Activated CD8-positive, alpha-beta memory T cell treated with anti-CD3 and anti-CD28 coated beads for 1 hour (primary cell): ENCODE results near the gene SHPK.
"Not testable (repeated sequence)": the region's sequence is repeated elsewhere in the genome, so short reads cannot be mapped to it uniquely, and the experiment has no call there.

Experiments
- DNase-seq, 2 donors: peaks; one replicate each; pipeline ENCODE4 v3.0.0-alpha.2; 2020; ENCODE audit warnings: low read depth in 1 of 2; ENCODE audit errors: extremely low read depth in 1 of 2

Gene SHPK

GRCh38 chr17:3592216-3592860, 43.7 kb downstream of the SHPK start:
- DNase-seq: no peak

- DNase-seq: no peak
These were observed 45.3 kb downstream of the SHPK start for GRCh38 chr17:3590768-3591167.

DNA sequence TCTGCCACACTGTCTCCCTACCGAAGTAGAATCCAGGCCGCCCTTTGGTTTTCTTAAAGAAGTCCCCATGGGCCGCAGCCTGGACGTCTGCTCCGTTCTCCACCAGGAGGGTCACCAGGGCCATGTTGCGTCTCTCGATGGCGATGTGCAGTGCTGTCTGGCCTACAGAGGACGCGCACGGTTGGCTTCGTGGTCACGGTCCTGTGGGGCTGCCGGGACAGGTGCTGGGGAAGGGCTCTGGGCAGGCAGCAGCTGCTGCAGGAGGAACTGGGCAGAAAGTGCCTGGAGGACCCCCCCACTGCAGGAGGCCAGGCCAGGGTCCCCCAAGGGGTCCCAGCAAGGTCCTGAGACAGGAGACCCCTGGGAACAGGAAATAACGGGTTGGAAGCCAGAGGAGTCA, 45.8 kb downstream of the SHPK start:
- DNase-seq: no peak

DNA sequence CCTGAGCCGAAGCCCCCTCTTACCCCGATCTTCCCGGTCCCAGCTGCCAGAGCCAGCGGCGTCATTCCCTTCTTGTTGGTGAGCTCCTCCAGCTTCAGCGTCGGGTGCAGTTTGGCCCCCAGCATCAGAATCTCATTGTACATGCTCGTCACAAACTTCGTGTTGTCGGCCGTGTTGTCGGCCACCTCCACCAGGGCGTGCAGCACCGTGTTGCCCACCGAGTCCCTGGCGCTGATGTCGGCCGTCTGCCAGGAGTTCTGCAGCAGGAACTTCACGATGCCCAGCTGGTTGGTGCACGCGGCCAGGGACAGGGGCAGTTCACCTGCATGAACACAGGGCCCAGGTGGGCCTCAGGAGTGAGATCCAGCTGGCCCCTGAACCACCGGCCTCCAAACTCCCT, 46.3 kb downstream of the SHPK start:
- no peak for DNase-seq

GRCh38 chr17:3585826-3586225, 50.2 kb downstream of the SHPK start:
- DNase-seq: no peak

DNA sequence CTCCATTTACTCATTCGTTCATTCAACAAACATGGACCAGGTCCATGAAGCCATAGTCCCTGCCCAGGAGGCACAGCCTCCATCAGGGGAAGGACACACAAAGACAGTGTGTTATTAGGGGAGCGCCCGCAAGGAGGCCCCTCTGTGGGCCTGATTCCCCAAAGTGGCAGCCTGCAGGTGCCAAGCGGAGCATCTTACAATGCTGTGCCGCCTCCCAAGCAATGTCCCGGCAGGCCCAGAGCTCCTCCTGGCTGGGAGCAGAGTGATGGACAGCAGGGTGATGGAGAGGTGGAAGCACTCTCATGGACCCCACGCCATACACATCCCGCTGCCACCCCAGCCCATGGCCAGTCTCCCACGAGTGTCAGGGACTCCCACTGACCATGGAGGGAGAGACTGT, 52.6 kb downstream of the SHPK start:
- no peak for DNase-seq

DNA sequence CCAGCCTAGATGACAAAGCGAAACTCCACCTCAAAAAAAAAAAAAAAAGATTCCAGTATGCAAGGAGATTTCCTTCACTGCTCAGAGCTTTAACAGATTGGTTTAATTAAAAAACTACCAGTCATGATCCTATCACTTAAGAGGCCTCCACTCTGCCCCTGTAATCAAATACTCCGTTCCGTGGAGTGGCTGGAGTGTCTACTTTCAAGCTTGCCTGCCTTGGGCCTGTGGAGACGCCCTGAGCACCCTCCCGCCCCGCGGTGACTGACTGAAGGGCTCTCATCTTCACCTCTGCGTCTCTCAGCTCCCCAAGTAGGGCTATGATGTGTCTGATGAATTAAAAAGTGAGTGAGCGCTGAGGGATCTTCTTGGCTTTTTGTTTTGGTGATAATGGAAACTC, 53.1 kb downstream of the SHPK start:
- DNase-seq: no peak

GRCh38 chr17:3578667-3579066, 57.4 kb downstream of the SHPK start:
- DNase-seq: not testable (repeated sequence)

DNA sequence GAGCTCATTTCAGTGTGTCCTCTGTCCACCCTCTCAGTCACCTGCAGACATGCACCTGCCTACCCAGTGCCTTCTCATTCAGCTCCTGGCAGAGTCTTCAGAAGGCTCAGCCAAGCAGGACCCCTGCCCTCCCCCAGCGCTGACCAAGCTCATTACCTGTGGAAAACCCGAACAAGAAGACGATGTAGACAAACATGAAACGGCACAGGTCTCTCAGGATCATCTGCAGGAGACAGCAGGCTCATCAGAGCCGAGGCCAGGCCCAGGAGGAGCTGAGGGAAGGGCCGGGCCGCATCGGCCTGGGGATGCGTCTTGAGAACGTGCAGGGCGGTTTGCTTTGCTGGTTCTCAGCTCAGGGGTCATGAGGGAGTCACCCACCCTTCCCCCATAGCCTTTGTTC, 59.1 kb downstream of the SHPK start:
- no peak for DNase-seq

DNA sequence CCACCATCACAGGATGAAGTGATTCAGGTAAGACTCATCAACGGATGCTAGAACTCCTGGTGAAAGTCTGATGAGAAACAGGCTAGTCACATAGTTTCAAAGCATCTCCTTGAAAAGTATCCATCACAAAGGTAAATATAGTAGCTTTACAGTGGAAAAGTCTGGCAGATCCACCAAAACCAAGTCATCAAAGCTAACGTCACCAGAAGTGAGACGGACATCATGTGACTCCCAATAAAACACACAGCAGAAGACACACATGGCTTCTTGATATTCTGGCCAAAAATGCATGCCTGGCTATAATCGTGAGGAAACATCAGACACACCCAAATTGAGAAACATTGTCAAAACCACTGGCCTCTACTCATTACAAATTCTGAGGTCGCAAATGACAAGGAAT, 60.5 kb downstream of the SHPK start:
- no peak for DNase-seq

DNA sequence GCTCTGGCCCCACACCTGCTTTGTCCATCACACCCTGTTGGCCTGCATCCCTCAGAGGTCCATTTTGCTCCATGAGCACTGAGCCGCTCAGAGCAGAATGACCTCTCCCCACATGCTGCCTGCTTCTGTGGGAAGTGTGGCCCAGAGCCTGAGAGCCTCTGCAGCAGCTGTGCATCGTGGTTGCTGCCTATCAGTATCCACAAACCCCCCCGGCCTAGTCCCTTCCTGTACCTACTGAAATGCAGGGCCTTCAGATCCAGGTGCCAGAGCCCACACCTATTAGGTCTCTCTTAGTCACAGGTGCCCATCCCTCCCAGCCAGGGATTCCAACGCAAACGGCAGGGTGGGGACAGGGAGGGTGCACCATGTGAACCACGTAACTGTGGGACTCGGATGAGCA, 61.8 kb downstream of the SHPK start:
- no peak for DNase-seq

DNA sequence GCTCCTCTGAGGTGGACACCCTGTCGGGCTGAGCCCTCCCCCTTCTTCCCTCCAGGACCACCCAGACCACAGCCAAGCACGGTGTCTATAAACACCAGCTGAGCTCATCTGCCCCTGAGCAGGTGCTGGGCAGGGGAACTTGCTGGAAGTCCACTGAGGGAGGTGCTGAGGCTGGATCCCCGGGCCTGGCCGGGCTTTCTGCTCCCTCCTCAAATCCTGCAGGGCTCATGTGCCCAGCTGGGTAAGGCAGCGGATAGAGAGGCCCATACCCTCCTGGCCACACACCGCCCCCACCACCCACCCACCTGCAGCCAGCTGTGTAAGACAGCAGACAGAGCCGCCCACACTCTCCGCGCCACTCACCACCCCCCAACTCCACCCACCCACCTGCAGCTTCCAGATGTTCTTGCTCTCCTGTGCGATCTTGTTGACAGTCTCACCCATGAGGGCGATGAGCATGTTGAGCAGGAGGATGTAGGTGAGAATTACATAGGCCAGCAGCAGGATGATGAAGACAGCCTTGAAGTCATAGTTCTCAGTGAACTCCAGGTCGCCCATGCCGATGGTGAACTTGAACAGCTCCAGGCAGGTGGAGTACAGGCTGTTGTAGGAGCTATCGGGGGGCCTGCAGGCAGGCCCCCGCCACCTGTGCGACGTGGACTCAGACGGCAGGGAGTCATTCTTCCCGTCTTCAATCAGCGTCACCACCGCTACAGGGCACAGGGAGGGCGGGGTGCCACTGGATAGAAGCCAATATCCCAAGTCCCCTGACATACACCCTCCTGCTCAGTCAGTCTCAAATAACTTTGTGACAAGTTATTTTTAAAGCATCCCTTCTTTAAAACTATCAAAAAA, 62.6 kb downstream of the SHPK start:
- DNase-seq: no peak

GRCh38 chr17:3572231-3572630, 63.8 kb downstream of the SHPK start:
- no peak for DNase-seq

DNA sequence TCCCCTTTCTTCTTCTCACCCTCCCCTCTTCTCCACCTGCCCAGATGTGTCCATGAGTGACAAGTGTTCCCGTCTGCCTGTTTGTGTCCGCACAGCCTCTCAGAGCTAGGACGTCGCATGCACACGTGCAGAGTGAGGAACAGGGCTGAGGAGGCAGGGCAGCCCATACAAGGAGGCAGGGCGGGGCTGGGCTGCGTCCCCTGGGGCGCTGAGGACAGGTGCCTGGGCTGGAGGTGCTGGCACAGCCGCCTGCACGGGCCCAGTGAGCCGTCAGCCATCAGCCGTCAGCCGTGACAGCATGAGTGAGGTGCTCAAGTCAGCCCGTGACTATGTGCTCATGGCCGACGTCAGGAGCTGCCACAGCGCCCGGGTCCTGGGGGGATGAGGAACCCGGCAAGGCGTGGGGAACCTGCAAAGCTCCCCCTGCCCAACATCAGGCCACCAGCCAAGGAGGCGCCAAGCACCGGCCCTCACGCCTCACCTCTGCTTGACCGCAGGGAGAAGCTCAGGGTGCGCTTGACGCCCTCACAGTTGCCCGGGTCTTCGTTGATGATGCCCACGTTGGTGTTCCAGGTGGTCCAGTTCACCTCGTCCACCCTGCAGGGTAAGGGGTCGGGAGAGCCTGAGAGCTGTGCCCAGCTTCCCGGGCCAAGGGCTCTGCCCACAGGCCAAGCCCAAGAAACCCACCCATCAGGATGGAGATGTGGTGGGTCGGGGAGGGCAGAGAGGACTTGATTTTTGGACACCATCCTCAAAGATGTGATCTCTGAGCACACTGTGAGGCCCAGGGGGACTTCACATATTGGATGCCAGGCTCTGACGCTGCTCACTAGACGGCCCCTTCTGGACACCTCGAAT, 64.8 kb downstream of the SHPK start:
- DNase-seq: no peak

DNA sequence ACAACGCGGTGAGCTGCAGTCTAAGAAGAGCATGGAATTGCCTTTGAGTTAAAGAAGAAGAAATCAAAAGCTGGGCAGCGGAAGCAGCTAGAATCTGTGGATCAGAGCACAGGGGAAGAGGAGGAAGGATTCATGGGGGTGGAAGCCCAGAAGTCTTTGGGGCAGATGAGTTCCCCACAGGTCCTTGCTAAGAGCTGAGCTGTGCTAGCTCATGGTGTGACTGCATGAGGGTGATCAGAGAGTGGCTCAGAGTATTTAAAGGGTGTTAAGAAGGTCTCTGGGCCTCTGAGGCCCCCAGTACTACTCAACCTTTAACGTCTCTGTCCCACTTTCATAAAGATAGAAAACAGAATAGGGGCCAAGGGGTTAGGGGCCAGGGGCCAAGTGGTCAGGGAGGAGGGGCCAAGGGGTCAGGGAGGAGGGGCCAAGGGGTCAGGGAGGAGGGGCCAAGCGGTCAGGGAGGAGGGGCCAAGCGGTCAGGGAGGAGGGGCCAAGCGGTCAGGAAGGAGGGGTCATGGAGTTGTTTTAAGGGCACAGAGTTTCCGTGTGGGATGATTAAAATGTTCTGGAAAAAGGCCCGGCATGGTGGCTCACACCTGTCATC, 66.4 kb downstream of the SHPK start:
- no peak for DNase-seq

- DNase-seq: no peak
These were observed 69.5 kb downstream of the SHPK start for GRCh38 chr17:3566551-3566950.

- no peak for DNase-seq
These were observed 70.9 kb downstream of the SHPK start for GRCh38 chr17:3565143-3565542.

- DNase-seq: not testable (repeated sequence)
These were observed 71.8 kb downstream of the SHPK start for GRCh38 chr17:3564241-3564640.

DNA sequence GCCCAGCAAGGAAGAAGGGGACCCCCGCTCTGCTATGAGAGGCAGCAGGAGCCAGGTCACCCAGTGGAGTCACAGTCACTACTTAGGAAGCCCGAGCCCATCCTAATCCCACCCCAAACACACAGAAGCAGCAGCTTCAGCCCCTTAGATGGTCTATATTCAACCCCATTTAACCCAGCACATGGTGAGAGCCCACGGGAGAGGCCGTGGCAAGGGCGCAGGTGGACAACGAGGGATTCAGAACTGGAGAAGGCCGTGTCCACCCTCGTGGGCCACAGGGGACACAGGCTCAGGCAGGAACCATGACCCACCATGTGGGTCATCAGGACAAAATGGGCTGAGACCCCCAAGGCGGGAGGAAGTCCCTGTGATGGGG, 76.8 kb downstream of the SHPK start:
- DNase-seq: no peak

- no peak for DNase-seq
These were observed 77.3 kb downstream of the SHPK start for GRCh38 chr17:3558603-3559269.
